ENCODE data around the gene M1AP. TPM values are rescaled to one million over a fixed set of nuclear protein-coding genes. Genes with fewer than 3 reads are reported as not detected.

The M1AP gene
- total RNA-seq, 1 donor from 2014 or later: 4.9 TPM

DNA sequence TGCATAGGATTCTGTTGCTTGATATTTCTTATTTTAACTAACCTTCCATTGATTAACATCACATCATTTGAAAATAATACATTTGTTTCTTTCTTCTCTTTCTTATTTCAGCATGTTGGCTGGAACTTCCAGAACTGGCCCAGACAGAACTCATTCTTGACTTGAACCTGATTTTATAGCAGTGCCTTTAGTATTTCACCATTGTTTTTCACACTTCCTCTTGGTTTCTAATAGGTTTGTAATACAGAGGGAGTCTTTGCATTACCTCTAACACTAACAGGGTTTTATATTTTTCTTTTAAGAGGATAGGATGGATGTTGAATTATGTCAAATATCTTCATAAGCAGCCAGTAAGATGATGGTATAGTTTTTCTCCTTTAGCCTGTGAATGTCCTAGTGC is 45.1 kb upstream of the M1AP start:
- intact Hi-C loops (cut with DNase I): no loop called here
- no peak overlapping the region for H3K27ac ChIP-seq
- no peaks in the 10 kb centered on the region for H3K27me3 ChIP-seq
- H3K36me3 ChIP-seq: no peaks in the 10 kb centered on the region
- no peak for DNase-seq (ENCODE audit: extremely low spot score in 2 of 2)
- no peaks in the 10 kb centered on the region for H3K4me1 ChIP-seq
- no peaks in the 10 kb centered on the region for H3K9me3 ChIP-seq
- no peak overlapping the region for H3K4me3 ChIP-seq
- no peak for TF ChIP-seq POLR2A (IDR thresholded peaks at IDR 0.05)
- TF ChIP-seq, protein P1, sequence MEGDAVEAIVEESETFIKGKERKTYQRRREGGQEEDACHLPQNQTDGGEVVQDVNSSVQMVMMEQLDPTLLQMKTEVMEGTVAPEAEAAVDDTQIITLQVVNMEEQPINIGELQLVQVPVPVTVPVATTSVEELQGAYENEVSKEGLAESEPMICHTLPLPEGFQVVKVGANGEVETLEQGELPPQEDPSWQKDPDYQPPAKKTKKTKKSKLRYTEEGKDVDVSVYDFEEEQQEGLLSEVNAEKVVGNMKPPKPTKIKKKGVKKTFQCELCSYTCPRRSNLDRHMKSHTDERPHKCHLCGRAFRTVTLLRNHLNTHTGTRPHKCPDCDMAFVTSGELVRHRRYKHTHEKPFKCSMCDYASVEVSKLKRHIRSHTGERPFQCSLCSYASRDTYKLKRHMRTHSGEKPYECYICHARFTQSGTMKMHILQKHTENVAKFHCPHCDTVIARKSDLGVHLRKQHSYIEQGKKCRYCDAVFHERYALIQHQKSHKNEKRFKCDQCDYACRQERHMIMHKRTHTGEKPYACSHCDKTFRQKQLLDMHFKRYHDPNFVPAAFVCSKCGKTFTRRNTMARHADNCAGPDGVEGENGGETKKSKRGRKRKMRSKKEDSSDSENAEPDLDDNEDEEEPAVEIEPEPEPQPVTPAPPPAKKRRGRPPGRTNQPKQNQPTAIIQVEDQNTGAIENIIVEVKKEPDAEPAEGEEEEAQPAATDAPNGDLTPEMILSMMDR (IDR thresholded peaks at IDR 0.05): no peak
- no peak for TF ChIP-seq POLR2AphosphoS5 (IDR thresholded peaks at IDR 0.05; ENCODE audit: insufficient read depth in 1 of 2, low read depth in 1 of 2)

DNA sequence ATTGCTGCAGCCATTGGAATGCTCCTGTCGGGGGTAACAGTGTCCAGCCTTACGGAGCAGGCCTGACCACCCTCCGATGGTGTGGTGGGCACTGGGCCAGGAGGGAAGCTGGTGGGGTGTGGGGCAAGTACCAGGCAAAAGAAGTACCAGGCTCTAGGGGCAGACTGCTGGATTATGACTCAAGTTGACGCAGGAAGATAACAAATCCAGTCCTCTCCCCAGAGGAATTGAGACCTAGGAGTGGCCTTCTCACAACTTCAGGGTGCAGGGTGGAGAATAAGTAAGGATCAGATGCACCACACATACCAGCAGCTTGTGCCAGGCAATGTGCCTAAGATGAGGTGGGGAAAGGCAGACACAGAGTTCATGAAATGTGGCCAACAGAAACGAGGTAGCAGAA is 43.8 kb upstream of the M1AP start:
- Histone ChIP-seq H3K36me3 (no peaks in the 10 kb centered on the region), H3K27ac (no peak overlapping the region), H3K9me3 (no peaks in the 10 kb centered on the region), H3K4me3 (no peak overlapping the region), H3K27me3 (no peaks in the 10 kb centered on the region), H3K4me1 (no peaks in the 10 kb centered on the region)
- TF ChIP-seq, protein P1 (IDR thresholded peaks at IDR 0.05): no peak
- TF ChIP-seq POLR2A (IDR thresholded peaks at IDR 0.05): no peak
- TF ChIP-seq POLR2AphosphoS5 (IDR thresholded peaks at IDR 0.05; ENCODE audit: insufficient read depth in 1 of 2, low read depth in 1 of 2): no peak
- DNase-seq (ENCODE audit: extremely low spot score in 2 of 2): no peak
- intact Hi-C loops (cut with DNase I): no loop called here

DNA sequence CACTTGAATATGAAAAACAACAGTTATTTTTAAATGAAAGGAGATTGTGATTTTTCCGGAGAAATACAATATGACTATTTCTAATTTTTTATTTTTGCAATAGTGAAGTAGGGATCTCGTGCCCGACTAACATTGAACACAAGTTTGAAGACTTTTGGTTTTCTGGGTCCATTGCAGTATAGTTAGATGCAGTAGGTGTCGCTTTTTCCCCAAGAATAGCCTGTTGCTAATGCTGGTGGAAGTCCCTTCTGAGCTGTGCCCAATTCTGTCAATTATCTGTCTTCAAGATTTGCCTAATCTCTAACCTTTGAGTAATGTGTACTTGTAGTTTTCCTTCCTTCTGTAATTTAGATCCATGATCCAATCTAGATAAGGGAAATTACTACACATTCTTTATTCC is 42.4 kb upstream of the M1AP start:
- no peaks in the 10 kb centered on the region for H3K36me3 ChIP-seq
- DNase-seq (ENCODE audit: extremely low spot score in 2 of 2): no peak
- H3K4me1 ChIP-seq: no peaks in the 10 kb centered on the region
- no peak overlapping the region for H3K27ac ChIP-seq
- H3K9me3 ChIP-seq: no peaks in the 10 kb centered on the region
- no peak overlapping the region for H3K4me3 ChIP-seq
- intact Hi-C loops (cut with DNase I): no loop called here
- no peaks in the 10 kb centered on the region for H3K27me3 ChIP-seq
- no peak for TF ChIP-seq POLR2A (IDR thresholded peaks at IDR 0.05)
- TF ChIP-seq, protein P1 (IDR thresholded peaks at IDR 0.05): peak; percentile 8 to 38 (median 37)
- no peak for TF ChIP-seq POLR2AphosphoS5 (IDR thresholded peaks at IDR 0.05; ENCODE audit: insufficient read depth in 1 of 2, low read depth in 1 of 2)

DNA sequence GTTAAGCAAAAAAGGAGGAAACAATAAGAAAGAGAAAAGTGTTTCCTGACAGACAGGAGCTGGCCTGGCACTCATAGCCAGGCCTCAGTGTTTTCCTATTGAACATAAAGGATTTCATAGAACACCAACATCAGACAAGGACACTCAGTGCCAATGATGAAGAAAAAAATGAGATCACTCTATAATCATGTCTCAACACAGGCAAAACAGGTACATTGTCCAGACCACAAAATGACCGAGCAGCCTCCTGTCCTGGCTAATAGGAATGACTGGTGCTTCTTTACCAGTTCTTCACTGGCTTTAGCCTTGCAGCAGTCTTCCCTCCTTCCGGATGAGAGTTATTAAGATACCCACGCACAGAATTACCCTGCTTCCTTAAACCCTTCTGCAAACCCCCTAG is 41.5 kb upstream of the M1AP start:
- intact Hi-C loops (cut with DNase I): no loop called here
- no peaks in the 10 kb centered on the region for H3K4me1 ChIP-seq
- DNase-seq (ENCODE audit: extremely low spot score in 2 of 2): no peak
- no peaks in the 10 kb centered on the region for H3K9me3 ChIP-seq
- H3K27me3 ChIP-seq: no peaks in the 10 kb centered on the region
- H3K36me3 ChIP-seq: no peaks in the 10 kb centered on the region
- H3K27ac ChIP-seq: no peak overlapping the region
- no peak for TF ChIP-seq POLR2A (IDR thresholded peaks at IDR 0.05)
- TF ChIP-seq, protein P1 (IDR thresholded peaks at IDR 0.05): no peak
- no peak for TF ChIP-seq POLR2AphosphoS5 (IDR thresholded peaks at IDR 0.05; ENCODE audit: insufficient read depth in 1 of 2, low read depth in 1 of 2)
- H3K4me3 ChIP-seq: no peak overlapping the region

DNA sequence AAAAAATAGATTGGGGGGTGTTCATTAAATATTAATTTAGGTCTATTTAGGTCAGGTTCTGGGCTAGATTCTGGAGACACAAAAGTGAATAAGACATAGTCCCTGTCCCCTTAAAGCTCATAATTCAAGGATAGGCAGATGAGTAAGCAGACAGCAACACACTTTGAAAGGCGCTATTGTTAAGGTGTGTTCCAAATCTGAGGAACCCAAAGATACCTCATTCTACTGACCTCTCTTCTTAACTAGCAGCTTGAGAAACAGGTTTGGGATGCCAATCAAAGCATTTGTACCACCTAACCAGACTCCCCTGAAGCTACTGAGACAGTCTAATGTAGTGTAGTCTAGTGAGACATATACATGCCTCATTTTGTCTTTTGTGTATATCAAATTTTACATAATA is 40.8 kb upstream of the M1AP start:
- TF ChIP-seq POLR2A (IDR thresholded peaks at IDR 0.05) (no peak), POLR2AphosphoS5 (IDR thresholded peaks at IDR 0.05; ENCODE audit: insufficient read depth in 1 of 2, low read depth in 1 of 2) (no peak)
- TF ChIP-seq, protein P1 (IDR thresholded peaks at IDR 0.05): no peak
- Histone ChIP-seq H3K4me3 (no peak overlapping the region), H3K27ac (no peak overlapping the region), H3K4me1 (no peaks in the 10 kb centered on the region), H3K9me3 (no peaks in the 10 kb centered on the region), H3K36me3 (no peaks in the 10 kb centered on the region), H3K27me3 (no peaks in the 10 kb centered on the region)
- no peak for DNase-seq (ENCODE audit: extremely low spot score in 2 of 2)
- intact Hi-C loops (cut with DNase I): no loop called here
